GM12872 (cell line): ENCODE data around the gene TBC1D16.

ENCODE experiments used
- CTCF ChIP-seq: IDR thresholded peaks from 3 replicates; pipeline ENCODE4 v1.5.1; 2011; ENCODE audit warnings: low read depth, mild to moderate bottlenecking, low read length, moderate library complexity; ENCODE audit not compliant: insufficient read depth

Gene TBC1D16

GRCh38 chr17:79915850-79916430 is 119.7 kb downstream of the TBC1D16 start:
- peak; percentile 25; the same call in 1 of the 3 replicates for TF ChIP-seq CTCF

GRCh38 chr17:79914813-79915740 is 120.6 kb downstream of the TBC1D16 start:
- no peak for TF ChIP-seq CTCF

- no peak for TF ChIP-seq CTCF
These were observed 121.5 kb downstream of the TBC1D16 start for GRCh38 chr17:79913896-79914812.

GRCh38 chr17:79913451-79913850 is 122.2 kb downstream of the TBC1D16 start:
- no peak for TF ChIP-seq CTCF

GRCh38 chr17:79912552-79913330 is 122.9 kb downstream of the TBC1D16 start:
- no peak for TF ChIP-seq CTCF

GRCh38 chr17:79911430-79912399 is 124.0 kb downstream of the TBC1D16 start:
- TF ChIP-seq CTCF: no peak
